GM20000 (cell line): ENCODE measurements around the gene OSGEP.

Experiments used
- DNase-seq: peaks from one replicate; pipeline ENCODE4 v3.0.0; 2012; ENCODE audit warnings: low spot score
- CTCF ChIP-seq: IDR thresholded peaks from 2 replicates; pipeline ENCODE4 v1.5.1; 2012; ENCODE audit warnings: mild to moderate bottlenecking, control low read depth; ENCODE audit errors: extremely low read depth, missing control alignments

Gene OSGEP

GRCh38 chr14:20493634-20494033 is 39.0 kb upstream of the OSGEP start:
- TF ChIP-seq CTCF: no peak
- DNase-seq: no peak

GRCh38 chr14:20492486-20492885 is 37.9 kb upstream of the OSGEP start:
- no peak for TF ChIP-seq CTCF
- no peak for DNase-seq

GRCh38 chr14:20490563-20490962 is 36.0 kb upstream of the OSGEP start:
- no peak for DNase-seq
- TF ChIP-seq CTCF: no peak

GRCh38 chr14:20489093-20489994 is 34.7 kb upstream of the OSGEP start:
- TF ChIP-seq CTCF: no peak
- DNase-seq: peak; percentile 36

GRCh38 chr14:20487396-20487725 is 32.7 kb upstream of the OSGEP start:
- no peak for TF ChIP-seq CTCF
- DNase-seq: no peak

- no peak for DNase-seq
- TF ChIP-seq CTCF: no peak
Observed at GRCh38 chr14:20486684-20487395, 32.2 kb upstream of the OSGEP start.

GRCh38 chr14:20485900-20486299 is 31.3 kb upstream of the OSGEP start:
- TF ChIP-seq CTCF: no peak
- no peak for DNase-seq
